ENCODE results near the gene SEL1L2. TPM values are rescaled to one million over a fixed set of nuclear protein-coding genes. Genes with fewer than 3 reads are reported as not detected.

SEL1L2 gene
- total and polyA plus RNA-seq, 5 donors = 1.1 TPM; not detected in 4

GRCh38 chr20:13929836-13930235, 60.6 kb downstream of the SEL1L2 start:
- Histone ChIP-seq H3K27me3 (ENCODE audit: control insufficient read depth, insufficient read depth) (no peaks in the 10 kb centered on the region), H3K9me3 (ENCODE audit: control insufficient read depth, low read length) (no peaks in the 10 kb centered on the region), H3K27ac (ENCODE audit: low read length) (no peak overlapping the region), H3K4me1 (ENCODE audit: control insufficient read depth, insufficient read depth, low read length) (no peaks in the 10 kb centered on the region), H3K4me3 (ENCODE audit: low read length) (no peak overlapping the region)
- 91% methylated on average over 6 of the region's 6 CpGs for WGBS
- DNase-seq = no peak
- no peak for ATAC-seq
- intact Hi-C loops (cut with DNase I) = no loop called here

- Histone ChIP-seq H3K4me3 (ENCODE audit: low read length) (no peak overlapping the region), H3K27me3 (ENCODE audit: control insufficient read depth, insufficient read depth) (no peaks in the 10 kb centered on the region), H3K4me1 (ENCODE audit: control insufficient read depth, insufficient read depth, low read length) (no peaks in the 10 kb centered on the region), H3K27ac (ENCODE audit: low read length) (no peak overlapping the region), H3K9me3 (ENCODE audit: control insufficient read depth, low read length) (no peaks in the 10 kb centered on the region)
- no peak for DNase-seq
- no peak for ATAC-seq
- intact Hi-C loops (cut with DNase I) = no loop called here
- WGBS = 64% methylated on average over 5 of the region's 5 CpGs
Observed at GRCh38 chr20:13928901-13929300, 61.5 kb downstream of the SEL1L2 start.

- Histone ChIP-seq H3K9me3 (ENCODE audit: control insufficient read depth, low read length) (no peaks in the 10 kb centered on the region), H3K4me1 (ENCODE audit: control insufficient read depth, insufficient read depth, low read length) (no peaks in the 10 kb centered on the region), H3K27ac (ENCODE audit: low read length) (no peak overlapping the region), H3K4me3 (ENCODE audit: low read length) (no peak overlapping the region), H3K27me3 (ENCODE audit: control insufficient read depth, insufficient read depth) (no peaks in the 10 kb centered on the region)
- DNase-seq = no peak
- ATAC-seq = no peak
- intact Hi-C loops (cut with DNase I) = no loop called here
- WGBS = 42% methylated on average over 2 of the region's 2 CpGs
Observed at GRCh38 chr20:13927171-13927570, 63.2 kb downstream of the SEL1L2 start.

GRCh38 chr20:13922241-13922640, 68.2 kb downstream of the SEL1L2 start:
- ATAC-seq (no peak), DNase-seq (no peak)
- Histone ChIP-seq H3K27ac (ENCODE audit: low read length) (no peak overlapping the region), H3K4me1 (ENCODE audit: control insufficient read depth, insufficient read depth, low read length) (no peaks in the 10 kb centered on the region), H3K4me3 (ENCODE audit: low read length) (no peak overlapping the region), H3K27me3 (ENCODE audit: control insufficient read depth, insufficient read depth) (no peaks in the 10 kb centered on the region), H3K9me3 (ENCODE audit: control insufficient read depth, low read length) (no peaks in the 10 kb centered on the region)
- intact Hi-C loops (cut with DNase I) = no loop called here
- 74% methylated on average over 5 of the region's 5 CpGs for WGBS

GRCh38 chr20:13915284-13915683, 75.1 kb downstream of the SEL1L2 start:
- intact Hi-C loops (cut with DNase I) = no loop called here
- WGBS = 62% methylated on average over 3 of the region's 3 CpGs
- no peaks in the 10 kb centered on the region for H3K4me1 ChIP-seq (ENCODE audit: control insufficient read depth, insufficient read depth, low read length)
- no peak overlapping the region for H3K4me3 ChIP-seq (ENCODE audit: low read length)
- ATAC-seq (no peak), DNase-seq (no peak)
- H3K27me3 ChIP-seq (ENCODE audit: control insufficient read depth, insufficient read depth) = no peaks in the 10 kb centered on the region
- no peak overlapping the region for H3K27ac ChIP-seq (ENCODE audit: low read length)
- H3K9me3 ChIP-seq (ENCODE audit: control insufficient read depth, low read length) = no peaks in the 10 kb centered on the region

- H3K9me3 ChIP-seq (ENCODE audit: control insufficient read depth, low read length) = no peaks in the 10 kb centered on the region
- H3K4me1 ChIP-seq (ENCODE audit: control insufficient read depth, insufficient read depth, low read length) = no peaks in the 10 kb centered on the region
- whole genome bisulfite sequencing = 60% methylated on average over 4 of the region's 4 CpGs
- H3K27me3 ChIP-seq (ENCODE audit: control insufficient read depth, insufficient read depth) = no peaks in the 10 kb centered on the region
- no peak overlapping the region for H3K27ac ChIP-seq (ENCODE audit: low read length)
- H3K4me3 ChIP-seq (ENCODE audit: low read length) = no peak overlapping the region
- ATAC-seq = no peak
- no peak for DNase-seq
- intact Hi-C loops (cut with DNase I) = no loop called here
Observed at GRCh38 chr20:13913572-13913971, 76.8 kb downstream of the SEL1L2 start.

- WGBS = 78% methylated on average over 1 of the region's 1 CpG
- Histone ChIP-seq H3K9me3 (ENCODE audit: control insufficient read depth, low read length) (no peaks in the 10 kb centered on the region), H3K27me3 (ENCODE audit: control insufficient read depth, insufficient read depth) (no peaks in the 10 kb centered on the region), H3K27ac (ENCODE audit: low read length) (no peak overlapping the region), H3K4me1 (ENCODE audit: control insufficient read depth, insufficient read depth, low read length) (no peaks in the 10 kb centered on the region), H3K4me3 (ENCODE audit: low read length) (no peak overlapping the region)
- intact Hi-C loops (cut with DNase I) = no loop called here
- DNase-seq (no peak), ATAC-seq (no peak)
Observed at GRCh38 chr20:13913131-13913530, 77.3 kb downstream of the SEL1L2 start.

- no peaks in the 10 kb centered on the region for H3K27me3 ChIP-seq (ENCODE audit: control insufficient read depth, insufficient read depth)
- intact Hi-C loops (cut with DNase I) = no loop called here
- H3K9me3 ChIP-seq (ENCODE audit: control insufficient read depth, low read length) = no peaks in the 10 kb centered on the region
- 64% methylated on average over 1 of the region's 1 CpG for WGBS
- ATAC-seq (no peak), DNase-seq (no peak)
- H3K27ac ChIP-seq (ENCODE audit: low read length) = no peak overlapping the region
- no peak overlapping the region for H3K4me3 ChIP-seq (ENCODE audit: low read length)
- H3K4me1 ChIP-seq (ENCODE audit: control insufficient read depth, insufficient read depth, low read length) = no peaks in the 10 kb centered on the region
Observed at GRCh38 chr20:13910492-13910891, 79.9 kb downstream of the SEL1L2 start.

- Histone ChIP-seq H3K27me3 (ENCODE audit: control insufficient read depth, insufficient read depth) (no peaks in the 10 kb centered on the region), H3K4me3 (ENCODE audit: low read length) (no peak overlapping the region), H3K9me3 (ENCODE audit: control insufficient read depth, low read length) (no peaks in the 10 kb centered on the region), H3K4me1 (ENCODE audit: control insufficient read depth, insufficient read depth, low read length) (no peaks in the 10 kb centered on the region), H3K27ac (ENCODE audit: low read length) (no peak overlapping the region)
- no peak for DNase-seq
- 68% methylated on average over 4 of the region's 4 CpGs for WGBS
- ATAC-seq = no peak
- intact Hi-C loops (cut with DNase I) = no loop called here
Observed at GRCh38 chr20:13909067-13909466, 81.3 kb downstream of the SEL1L2 start.

- 82% methylated on average over 3 of the region's 3 CpGs for WGBS
- no peak for ATAC-seq
- Histone ChIP-seq H3K4me1 (ENCODE audit: control insufficient read depth, insufficient read depth, low read length) (no peaks in the 10 kb centered on the region), H3K9me3 (ENCODE audit: control insufficient read depth, low read length) (no peaks in the 10 kb centered on the region), H3K27ac (ENCODE audit: low read length) (no peak overlapping the region), H3K4me3 (ENCODE audit: low read length) (no peak overlapping the region), H3K27me3 (ENCODE audit: control insufficient read depth, insufficient read depth) (no peaks in the 10 kb centered on the region)
- intact Hi-C loops (cut with DNase I) = no loop called here
- no peak for DNase-seq
Observed at GRCh38 chr20:13904766-13905165, 85.6 kb downstream of the SEL1L2 start.

- no peak for ATAC-seq
- WGBS = 92% methylated on average over 10 of the region's 10 CpGs
- no peak overlapping the region for H3K4me3 ChIP-seq (ENCODE audit: low read length)
Observed at GRCh38 chr20:13900496-13900895, 89.9 kb downstream of the SEL1L2 start.

GRCh38 chr20:13898012-13898612, 92.3 kb downstream of the SEL1L2 start:
- no peak for DNase-seq
- no peaks in the 10 kb centered on the region for H3K9me3 ChIP-seq (ENCODE audit: control insufficient read depth, low read length)
- H3K4me3 ChIP-seq (ENCODE audit: low read length) = no peak overlapping the region
- no peak overlapping the region for H3K27ac ChIP-seq (ENCODE audit: low read length)
- intact Hi-C loops (cut with DNase I) = no loop called here
- H3K4me1 ChIP-seq (ENCODE audit: control insufficient read depth, insufficient read depth, low read length) = no peaks in the 10 kb centered on the region
- no peak for ATAC-seq
- WGBS = 88% methylated on average over 2 of the region's 2 CpGs
- H3K27me3 ChIP-seq (ENCODE audit: control insufficient read depth, insufficient read depth) = no peaks in the 10 kb centered on the region

More at GRCh38 chr20:13900496-13900895, 89.9 kb downstream of the SEL1L2 start:
- Histone ChIP-seq H3K9me3 (ENCODE audit: control insufficient read depth, low read length) (no peaks in the 10 kb centered on the region), H3K4me1 (ENCODE audit: control insufficient read depth, insufficient read depth, low read length) (no peaks in the 10 kb centered on the region), H3K27ac (ENCODE audit: low read length) (no peak overlapping the region), H3K27me3 (ENCODE audit: control insufficient read depth, insufficient read depth) (no peaks in the 10 kb centered on the region)
- DNase-seq = no peak
- intact Hi-C loops (cut with DNase I) = no loop called here
